NCI-H2196 treated with DMSO at 0.1 percent for 48 hours (cell line): Measurements from ENCODE around the gene PTBP1.
"Not testable (repeated sequence)": the region's sequence is repeated elsewhere in the genome, so short reads cannot be mapped to it uniquely, and the experiment has no call there.

Source experiments
- DNase-seq: peaks from one replicate; lab custom pipeline; 2025; ENCODE audit not compliant: unreplicated experiment; lab: John Stamatoyannopoulos, UW

PTBP1 gene

GRCh38 chr19:825897-826644 is 28.8 kb downstream of the PTBP1 start:
- DNase-seq = no peak

- DNase-seq = no peak
Measured at GRCh38 chr19:827314-827709, 30.1 kb downstream of the PTBP1 start.

GRCh38 chr19:827710-828321 is 30.6 kb downstream of the PTBP1 start, which contains the start of gene AZU1:
Gene AZU1 (plus strand): TSS chr19:827837. CDS start chr19:827847, 10 bp downstream.
- DNase-seq = no peak

- no peak for DNase-seq
Measured at GRCh38 chr19:829129-829758, 32.0 kb downstream of the PTBP1 start.

- no peak for DNase-seq
Measured at GRCh38 chr19:831407-832369, 34.4 kb downstream of the PTBP1 start.

- no peak for DNase-seq
Measured at GRCh38 chr19:834216-834615, 37.0 kb downstream of the PTBP1 start.

- DNase-seq = no peak
Measured at GRCh38 chr19:835210-835810, 38.1 kb downstream of the PTBP1 start.

GRCh38 chr19:840519-841206 is 43.4 kb downstream of the PTBP1 start, which contains the start of gene PRTN3:
Gene PRTN3 (plus strand): TSS chr19:840999. CDS start chr19:841009, 10 bp downstream.
- no peak for DNase-seq

- DNase-seq = not testable (repeated sequence)
Measured at GRCh38 chr19:842802-843179, 45.5 kb downstream of the PTBP1 start.

GRCh38 chr19:843180-843835 is 46.1 kb downstream of the PTBP1 start:
- no peak for DNase-seq

GRCh38 chr19:843836-844545 is 46.7 kb downstream of the PTBP1 start:
- DNase-seq = peak; percentile 41

- DNase-seq = no peak
Measured at GRCh38 chr19:844546-844971, 47.3 kb downstream of the PTBP1 start.

GRCh38 chr19:845707-846521 is 48.7 kb downstream of the PTBP1 start:
- DNase-seq = no peak

- DNase-seq = no peak
Measured at GRCh38 chr19:848386-848921, 51.2 kb downstream of the PTBP1 start.

- not testable (repeated sequence) for DNase-seq
Measured at GRCh38 chr19:849195-849594, 51.9 kb downstream of the PTBP1 start.

GRCh38 chr19:850221-850978 is 53.1 kb downstream of the PTBP1 start:
- peak; percentile 76 for DNase-seq

- DNase-seq = no peak
Measured at GRCh38 chr19:850979-851335, 53.7 kb downstream of the PTBP1 start.
